ENCODE measurements around the gene PRELID1.
"Not testable (repeated sequence)": the region's sequence is repeated elsewhere in the genome, so short reads cannot be mapped to it uniquely, and the experiment has no call there.

The PRELID1 gene, protein sequence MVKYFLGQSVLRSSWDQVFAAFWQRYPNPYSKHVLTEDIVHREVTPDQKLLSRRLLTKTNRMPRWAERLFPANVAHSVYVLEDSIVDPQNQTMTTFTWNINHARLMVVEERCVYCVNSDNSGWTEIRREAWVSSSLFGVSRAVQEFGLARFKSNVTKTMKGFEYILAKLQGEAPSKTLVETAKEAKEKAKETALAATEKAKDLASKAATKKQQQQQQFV

DNA sequence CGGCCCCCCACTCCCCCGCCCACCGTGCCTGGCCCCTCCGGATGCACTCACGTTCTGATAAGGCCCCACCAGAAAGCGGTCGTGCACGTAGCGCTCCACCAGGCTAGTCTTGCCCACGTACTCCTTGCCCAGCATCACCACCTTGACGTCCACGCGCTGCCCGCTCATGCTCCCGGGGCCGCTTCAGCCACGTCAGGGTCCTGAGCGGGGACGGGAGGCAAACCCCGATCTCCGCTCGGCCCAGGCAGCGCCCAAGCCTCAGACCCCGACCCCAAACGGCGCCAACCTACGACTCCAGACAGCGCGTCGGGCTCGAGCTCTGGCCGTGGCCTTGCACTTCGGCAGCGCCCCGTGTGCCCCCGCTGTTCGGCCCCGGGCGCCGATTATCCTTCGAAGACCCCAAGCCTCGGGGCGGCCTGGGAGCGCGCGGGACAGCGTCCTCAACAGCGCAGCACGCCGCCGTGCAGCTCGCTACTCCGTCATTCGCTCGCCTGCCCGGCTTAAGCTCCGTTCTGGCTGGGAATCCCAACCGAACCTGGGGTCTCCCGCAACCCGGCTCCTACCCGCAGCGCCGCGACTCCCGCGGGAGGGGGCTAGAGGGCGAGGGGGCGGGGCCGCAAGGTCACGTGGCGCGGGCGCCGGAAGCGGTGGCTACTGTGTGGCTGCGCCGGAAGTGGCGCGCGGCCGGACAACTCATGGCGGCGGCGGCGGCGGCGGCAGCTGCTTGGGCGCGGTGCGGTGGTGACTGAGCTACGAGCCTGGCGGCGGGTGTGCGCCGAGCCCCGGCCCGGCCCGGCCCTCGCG is at the start of gene PRELID1, which contains the start of gene RAB24:
TSS of gene PRELID1 (plus strand) at position 679 of the 804 bp plus-strand sequence. CDS start 187 bp downstream, outside the sequence.
TSS of gene RAB24 (minus strand) at position 599 of the 804 bp plus-strand sequence. CDS start at position 168, 431 bp downstream.
- DNase-seq: peak; percentile 64 to 83

- DNase-seq: no peak
Observed at GRCh38 chr5:177256296-177256695, 47.3 kb upstream of the PRELID1 start.

DNA sequence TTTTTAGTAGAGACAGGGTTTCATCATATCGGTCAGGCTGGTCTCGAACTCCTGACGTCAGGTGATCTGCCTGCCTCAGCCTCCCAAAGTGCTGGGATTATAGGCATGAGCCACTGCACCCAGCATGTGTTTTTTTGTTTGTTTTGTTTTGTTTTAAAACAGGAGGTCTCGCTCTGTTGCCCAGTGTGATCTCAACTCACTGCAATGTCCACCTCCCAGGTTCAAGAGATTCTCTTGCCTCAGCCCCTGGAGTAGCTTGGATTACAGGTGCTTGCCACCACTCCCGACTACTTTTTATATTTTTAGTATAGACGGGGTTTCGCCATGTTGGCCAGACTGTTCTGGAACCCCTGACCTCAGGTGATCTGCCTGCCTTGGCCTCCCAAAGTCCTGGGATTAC is 44.9 kb upstream of the PRELID1 start:
- DNase-seq: not testable (repeated sequence)

- DNase-seq: no peak
Observed at GRCh38 chr5:177260961-177261360, 42.6 kb upstream of the PRELID1 start.

- DNase-seq: no peak
Observed at GRCh38 chr5:177261510-177261909, 42.1 kb upstream of the PRELID1 start.

DNA sequence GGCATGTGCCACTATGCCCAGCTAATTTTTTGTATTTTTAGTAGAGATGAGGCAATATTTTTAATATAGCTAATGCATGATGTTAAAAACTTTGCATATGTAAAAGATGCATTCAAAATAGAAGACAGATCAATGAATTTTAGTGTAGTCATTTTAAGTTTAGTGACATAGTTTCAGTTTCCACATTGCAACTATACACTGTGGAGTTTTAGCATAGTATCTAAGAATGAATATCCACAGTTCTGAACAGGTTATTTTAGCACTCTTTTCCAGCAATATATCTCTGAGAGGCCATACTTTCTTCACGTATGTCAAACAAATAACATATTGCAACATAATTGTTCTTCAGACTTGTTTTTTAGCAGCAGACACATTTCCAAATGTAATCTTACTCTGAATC is 39.4 kb upstream of the PRELID1 start:
- DNase-seq: no peak

- no peak for DNase-seq
Observed at GRCh38 chr5:177265395-177265794, 38.2 kb upstream of the PRELID1 start.

DNA sequence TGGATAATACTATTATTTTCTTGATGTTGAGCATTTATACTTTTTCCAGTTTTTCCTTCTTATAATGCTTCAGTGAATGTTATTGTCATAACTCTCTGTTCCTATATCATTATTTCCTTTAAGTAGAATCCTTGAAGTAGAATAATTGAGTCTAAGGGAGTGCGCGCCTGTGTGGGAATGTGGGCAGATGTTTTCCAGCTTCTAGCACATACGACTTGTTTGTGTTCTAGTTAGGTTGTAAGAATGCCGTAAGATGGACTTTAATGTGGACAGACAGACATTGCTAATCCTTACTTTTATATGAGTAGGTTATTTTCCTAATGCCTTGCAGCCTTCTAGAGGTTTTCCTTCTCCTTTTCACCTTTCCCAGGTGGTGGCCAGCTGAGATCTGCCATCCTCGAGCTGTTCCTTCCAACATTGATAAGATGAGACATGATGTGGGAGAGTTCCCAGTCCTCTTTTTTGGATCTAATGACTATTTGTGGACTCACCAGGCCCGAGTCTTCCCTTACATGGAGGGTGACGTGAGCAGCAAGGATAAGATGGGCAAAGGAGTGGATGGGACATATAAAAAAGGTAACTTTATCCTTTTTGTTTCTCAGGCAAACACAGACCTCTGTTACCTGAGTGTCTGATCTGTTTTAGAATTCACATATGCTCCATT is 34.2 kb upstream of the PRELID1 start:
- no peak for DNase-seq

DNA sequence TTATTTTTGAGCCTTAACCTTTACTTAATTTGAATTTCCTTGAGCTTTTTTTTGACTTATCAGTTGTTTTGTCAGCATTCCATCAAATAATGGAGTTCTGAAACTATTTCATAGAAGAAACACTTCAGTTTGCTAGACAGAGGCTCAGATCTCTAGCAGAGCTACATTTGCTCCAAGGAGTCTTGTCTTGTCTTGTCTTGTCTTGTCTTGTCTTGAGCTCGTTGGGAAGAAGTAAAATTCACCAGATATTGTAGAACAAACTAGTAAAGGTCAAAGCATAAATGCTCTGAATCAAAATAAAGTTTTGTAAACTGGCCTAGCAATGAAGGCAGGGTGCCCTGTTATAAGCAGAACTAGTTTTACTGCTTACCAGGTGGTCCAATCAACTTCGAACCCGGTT is 33.6 kb upstream of the PRELID1 start:
- DNase-seq: no peak

GRCh38 chr5:177270653-177271052 is 32.9 kb upstream of the PRELID1 start:
- DNase-seq: no peak

GRCh38 chr5:177271113-177271512 is 32.5 kb upstream of the PRELID1 start:
- DNase-seq: no peak

GRCh38 chr5:177275883-177276282 is 27.7 kb upstream of the PRELID1 start:
- DNase-seq: no peak

GRCh38 chr5:177276886-177277285 is 26.7 kb upstream of the PRELID1 start:
- DNase-seq: no peak

- no peak for DNase-seq
Observed at GRCh38 chr5:177288191-177288590, 15.4 kb upstream of the PRELID1 start.

GRCh38 chr5:177290816-177291596 is 12.6 kb upstream of the PRELID1 start:
- DNase-seq: no peak

- DNase-seq: no peak
Observed at GRCh38 chr5:177291735-177292134, 11.9 kb upstream of the PRELID1 start.

GRCh38 chr5:177293819-177294581 is 9.6 kb upstream of the PRELID1 start:
- no peak for DNase-seq

DNA sequence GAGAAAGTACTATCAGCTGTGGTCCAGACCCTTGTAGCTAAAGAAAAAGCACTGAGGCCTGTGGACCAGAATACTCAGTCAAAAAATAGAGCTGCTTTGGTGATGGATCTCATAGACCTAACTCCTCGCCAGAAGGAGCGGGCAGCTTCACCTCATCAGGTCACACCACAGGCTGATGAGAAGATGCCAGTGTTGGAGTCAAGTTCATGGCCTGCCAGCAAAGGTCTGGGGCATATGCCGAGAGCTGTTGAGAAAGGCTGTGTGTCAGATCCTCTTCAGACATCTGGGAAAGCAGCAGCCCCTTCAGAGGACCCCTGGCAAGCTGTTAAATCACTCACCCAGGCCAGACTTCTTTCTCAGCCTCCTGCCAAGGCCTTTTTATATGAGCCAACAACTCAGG is 9.0 kb upstream of the PRELID1 start:
- DNase-seq: no peak

GRCh38 chr5:177295924-177296323 is 7.7 kb upstream of the PRELID1 start:
- no peak for DNase-seq

DNA sequence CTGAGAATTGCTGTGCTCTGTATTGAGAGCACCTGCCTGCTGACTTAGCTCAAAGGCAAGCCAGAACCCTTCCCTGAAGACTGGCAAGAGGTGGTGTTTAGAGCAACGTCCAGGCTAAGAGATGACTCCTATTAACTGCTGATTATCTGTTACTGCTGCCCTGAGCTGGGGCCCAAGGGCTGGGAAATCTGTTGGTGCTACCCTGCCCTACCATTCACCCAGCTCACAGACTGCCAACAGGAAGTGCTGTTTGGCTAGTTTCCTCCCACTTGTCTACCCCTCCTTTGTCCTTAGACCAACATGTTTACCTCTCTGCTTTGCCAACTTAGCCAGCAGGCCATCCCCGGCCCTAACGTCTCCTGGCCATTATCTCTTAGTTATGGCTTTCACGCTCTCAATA is 7.0 kb upstream of the PRELID1 start:
- no peak for DNase-seq

DNA sequence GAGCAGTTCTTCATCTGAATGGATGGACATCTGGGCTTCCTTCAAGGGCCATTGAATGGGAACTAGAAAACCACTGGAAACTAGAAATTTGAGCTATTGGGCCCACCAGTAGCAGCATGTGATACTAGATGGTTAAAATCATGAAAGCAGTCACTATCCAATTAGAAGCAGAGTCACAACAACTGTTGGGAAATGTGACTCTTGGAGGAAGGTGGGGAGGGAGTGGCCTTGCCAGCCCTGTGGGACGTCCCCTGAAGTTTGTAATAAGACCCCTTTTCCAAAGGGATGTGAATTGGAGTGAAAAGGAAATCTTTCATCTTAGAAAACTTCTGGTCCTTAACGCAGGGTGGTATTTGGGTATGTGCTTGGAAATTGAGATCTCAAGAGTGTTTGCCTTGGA is 5.7 kb upstream of the PRELID1 start:
- no peak for DNase-seq

GRCh38 chr5:177299697-177300096 is 3.9 kb upstream of the PRELID1 start:
- DNase-seq: no peak
